Measurements from ENCODE around the gene HUS1.
A peak's percentile ranks its signal among the peaks of the same experiment; 100 is the strongest.
"Not testable (repeated sequence)": the region's sequence is repeated elsewhere in the genome, so short reads cannot be mapped to it uniquely, and the experiment has no call there.

Gene HUS1

GRCh38 chr7:47943676-47944474 is 35.5 kb downstream of the HUS1 start:
- DNase-seq: no peak

- not testable (repeated sequence) for DNase-seq
These were observed 36.8 kb downstream of the HUS1 start for GRCh38 chr7:47942651-47943050.

- no peak for DNase-seq
These were observed 37.3 kb downstream of the HUS1 start for GRCh38 chr7:47942132-47942531.

DNA sequence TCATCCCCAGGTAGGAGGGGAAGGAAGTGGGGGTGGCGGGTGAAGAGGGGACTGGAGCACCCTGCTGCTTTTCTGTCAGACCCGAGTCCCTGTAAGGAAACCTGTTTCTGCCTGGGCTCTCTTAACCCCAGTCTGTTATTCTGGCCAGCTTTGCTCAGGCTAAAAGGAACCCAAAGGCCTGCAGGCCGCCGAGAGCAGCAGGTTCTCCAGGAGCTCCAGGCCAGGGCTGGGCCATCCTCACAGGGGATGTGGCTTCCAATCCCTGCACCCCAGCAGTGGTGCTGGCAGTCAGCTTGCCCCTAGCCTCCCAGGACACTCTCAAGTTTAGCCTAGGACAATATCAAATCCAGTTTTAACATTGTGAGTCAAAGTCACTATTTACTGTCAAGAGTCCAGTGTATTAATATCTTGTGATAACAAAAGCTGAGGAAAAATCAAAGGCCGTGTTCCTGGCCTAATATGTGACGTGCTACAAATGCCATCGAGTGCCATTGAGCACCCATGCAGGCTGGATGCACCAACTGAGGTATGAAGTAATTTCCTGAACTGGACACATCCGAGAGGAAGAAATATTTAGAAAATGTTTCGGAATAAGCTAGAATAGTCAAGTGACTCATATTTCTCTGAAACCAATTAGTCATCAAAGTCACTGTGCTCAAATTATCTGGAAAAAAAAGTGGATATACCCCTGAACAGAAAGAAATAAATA is 38.1 kb downstream of the HUS1 start:
- no peak for DNase-seq

DNA sequence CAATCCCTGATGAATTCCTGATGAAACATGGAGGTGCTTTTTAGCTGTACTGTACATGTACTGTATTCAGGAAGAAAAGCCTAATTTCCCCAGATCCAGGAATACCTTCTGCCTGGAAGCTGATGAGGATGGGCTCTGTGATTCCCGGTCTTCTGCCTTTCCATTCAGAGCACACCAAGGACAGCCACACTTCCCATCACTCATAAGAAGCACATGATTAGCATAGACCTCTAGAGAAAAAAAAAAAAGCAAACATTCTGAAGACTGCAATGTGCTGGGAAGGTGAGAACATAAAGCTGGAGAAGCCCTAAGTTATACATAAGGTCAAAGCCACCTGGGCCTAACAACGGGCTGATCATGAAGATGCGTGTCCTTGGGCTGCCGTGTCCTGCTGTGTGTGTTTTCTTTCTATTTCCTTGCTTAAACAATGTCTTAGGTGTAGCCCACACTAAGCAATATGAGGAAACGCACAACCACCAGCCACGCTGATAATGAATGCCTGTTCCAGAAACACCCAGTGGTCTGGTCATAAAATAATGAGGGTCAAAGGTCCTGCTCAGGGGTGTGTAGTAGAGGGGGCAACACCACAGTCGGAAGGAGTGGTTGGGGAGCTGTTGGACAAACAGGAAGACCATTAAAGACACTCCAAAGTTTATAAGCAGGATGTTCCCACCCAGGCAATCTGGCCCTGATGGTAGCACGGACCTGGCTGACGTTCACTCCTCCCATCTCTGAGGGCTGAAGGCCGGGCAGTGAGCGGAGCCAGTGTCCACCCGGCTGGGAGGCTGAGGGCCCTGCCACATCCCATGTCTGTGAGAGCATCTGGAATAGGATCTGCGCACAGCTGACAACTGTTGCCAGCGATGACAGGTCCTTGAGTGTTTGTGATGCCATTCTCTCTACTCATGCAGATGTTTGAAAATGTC is 39.1 kb downstream of the HUS1 start:
- DNase-seq: no peak

DNA sequence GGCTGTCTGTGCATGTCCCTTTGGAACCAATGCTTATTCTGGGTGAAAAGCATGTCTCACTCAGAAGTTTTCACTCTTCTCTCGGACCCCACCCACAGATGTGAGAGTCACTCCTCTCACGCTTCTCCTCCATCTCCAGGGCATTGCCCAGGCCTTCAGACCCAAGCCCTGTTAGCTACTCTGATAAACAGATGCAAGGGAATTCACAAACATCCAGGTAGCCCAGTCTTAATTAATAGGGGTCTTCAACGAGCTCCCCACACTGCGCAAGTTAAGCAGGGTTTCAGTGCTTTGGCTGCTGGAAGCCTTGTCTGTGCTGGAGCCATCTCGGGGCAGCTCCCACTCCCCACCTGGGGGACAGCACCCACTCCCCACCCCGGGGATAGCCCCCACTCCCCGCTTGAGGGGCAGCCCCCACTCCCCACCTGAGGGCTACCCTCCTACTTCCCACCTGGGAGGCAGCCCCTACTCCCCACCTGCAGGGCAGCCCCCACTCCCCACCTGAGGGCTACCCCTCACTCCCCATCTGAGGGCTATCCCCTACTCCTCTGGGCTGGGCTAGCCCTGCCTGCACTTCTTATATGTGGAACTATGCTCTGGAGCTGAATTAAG is 39.9 kb downstream of the HUS1 start:
- DNase-seq: no peak

DNA sequence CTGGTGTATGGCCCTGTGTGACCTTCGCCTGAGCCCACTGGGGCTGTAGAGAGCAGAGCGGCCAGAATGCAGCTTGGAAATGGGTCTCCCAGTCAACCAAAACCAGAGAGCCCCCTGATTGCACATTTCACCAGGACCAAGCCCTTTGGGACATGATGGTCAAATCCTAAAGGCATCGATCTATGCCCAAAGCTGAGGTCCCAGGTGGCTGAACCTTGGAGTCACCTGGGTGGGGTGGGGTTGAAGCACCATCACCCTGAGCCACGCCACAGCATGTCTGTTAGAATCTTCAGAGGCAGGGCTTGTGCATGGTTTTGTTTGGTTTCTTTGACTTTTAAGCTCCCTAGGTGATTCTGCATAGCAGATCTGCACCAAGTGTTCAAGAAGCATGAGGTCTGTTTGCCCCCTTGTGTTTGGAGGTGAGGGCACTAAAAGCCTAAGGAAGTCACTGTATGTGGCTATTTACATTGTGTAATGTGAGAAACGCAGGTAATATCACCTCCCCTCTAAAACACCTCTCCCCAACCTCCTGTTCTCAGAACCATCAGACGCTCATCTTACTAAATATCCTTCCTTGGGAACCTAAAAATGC is 40.7 kb downstream of the HUS1 start:
- no peak for DNase-seq

GRCh38 chr7:47937711-47938573 is 41.5 kb downstream of the HUS1 start:
- peak; percentile 16 for DNase-seq

GRCh38 chr7:47937065-47937687 is 42.2 kb downstream of the HUS1 start:
- peak; percentile 84 for DNase-seq

- no peak for DNase-seq
These were observed 43.1 kb downstream of the HUS1 start for GRCh38 chr7:47936323-47936722.

DNA sequence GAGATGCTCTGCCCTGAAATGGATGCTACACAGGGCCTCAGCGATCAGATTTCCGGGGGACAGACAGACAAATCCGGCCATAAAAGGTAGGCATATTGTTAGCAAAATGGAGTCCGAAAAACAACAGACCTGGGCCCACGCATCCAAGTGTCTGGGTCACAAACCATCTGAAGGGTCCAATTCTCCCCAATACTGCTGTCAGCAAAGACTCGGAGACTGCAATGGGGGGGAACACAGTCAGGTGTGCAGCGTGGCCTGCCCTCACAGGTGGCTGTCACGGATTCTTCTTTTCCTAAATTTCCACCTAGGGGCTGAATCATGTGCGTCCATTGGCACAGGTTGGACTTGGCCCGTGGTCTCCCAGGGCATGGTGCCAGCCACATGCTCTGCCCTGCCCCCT is 44.1 kb downstream of the HUS1 start:
- DNase-seq: no peak

DNA sequence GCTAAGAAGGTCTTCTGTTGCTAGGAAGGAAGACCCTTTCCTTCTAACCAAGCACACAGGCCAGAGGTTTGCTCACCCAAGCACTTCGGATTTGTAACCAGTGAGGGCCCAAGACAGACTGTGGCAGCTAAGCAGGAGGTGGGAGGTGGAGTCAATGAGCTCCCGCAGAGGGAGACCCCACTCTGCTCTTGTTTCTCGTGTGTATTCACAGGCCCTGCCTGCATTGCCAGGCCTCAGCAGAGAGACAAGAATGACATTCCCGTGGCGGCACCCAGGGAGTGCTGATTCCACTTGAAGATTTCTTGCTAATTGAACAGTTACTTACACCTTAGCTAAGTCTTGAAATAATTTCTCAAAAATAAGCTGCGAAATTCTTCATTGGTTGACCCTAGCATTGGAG is 44.6 kb downstream of the HUS1 start:
- DNase-seq: no peak

DNA sequence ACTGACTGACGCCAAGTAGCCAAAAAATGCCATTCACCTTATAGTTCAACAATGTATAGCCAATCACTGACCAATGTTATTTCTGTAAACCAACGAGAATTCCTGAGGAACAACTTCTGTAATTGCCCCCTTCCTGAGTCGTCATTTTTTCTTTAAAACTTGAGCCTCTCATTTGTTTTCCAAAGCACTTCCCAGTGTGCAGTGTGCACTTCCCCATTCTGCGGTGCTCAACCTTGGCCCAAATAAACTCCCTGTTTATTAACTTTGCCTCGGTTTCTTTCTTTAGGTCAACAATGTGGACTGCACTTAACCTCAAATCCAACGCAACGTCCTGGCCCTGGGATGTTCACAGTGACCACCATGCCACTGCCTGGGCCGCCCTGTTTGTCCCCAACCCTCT is 46.2 kb downstream of the HUS1 start:
- DNase-seq: no peak

- no peak for DNase-seq
These were observed 46.9 kb downstream of the HUS1 start for GRCh38 chr7:47932466-47933037.

GRCh38 chr7:47932016-47932415 is 47.4 kb downstream of the HUS1 start:
- no peak for DNase-seq

DNA sequence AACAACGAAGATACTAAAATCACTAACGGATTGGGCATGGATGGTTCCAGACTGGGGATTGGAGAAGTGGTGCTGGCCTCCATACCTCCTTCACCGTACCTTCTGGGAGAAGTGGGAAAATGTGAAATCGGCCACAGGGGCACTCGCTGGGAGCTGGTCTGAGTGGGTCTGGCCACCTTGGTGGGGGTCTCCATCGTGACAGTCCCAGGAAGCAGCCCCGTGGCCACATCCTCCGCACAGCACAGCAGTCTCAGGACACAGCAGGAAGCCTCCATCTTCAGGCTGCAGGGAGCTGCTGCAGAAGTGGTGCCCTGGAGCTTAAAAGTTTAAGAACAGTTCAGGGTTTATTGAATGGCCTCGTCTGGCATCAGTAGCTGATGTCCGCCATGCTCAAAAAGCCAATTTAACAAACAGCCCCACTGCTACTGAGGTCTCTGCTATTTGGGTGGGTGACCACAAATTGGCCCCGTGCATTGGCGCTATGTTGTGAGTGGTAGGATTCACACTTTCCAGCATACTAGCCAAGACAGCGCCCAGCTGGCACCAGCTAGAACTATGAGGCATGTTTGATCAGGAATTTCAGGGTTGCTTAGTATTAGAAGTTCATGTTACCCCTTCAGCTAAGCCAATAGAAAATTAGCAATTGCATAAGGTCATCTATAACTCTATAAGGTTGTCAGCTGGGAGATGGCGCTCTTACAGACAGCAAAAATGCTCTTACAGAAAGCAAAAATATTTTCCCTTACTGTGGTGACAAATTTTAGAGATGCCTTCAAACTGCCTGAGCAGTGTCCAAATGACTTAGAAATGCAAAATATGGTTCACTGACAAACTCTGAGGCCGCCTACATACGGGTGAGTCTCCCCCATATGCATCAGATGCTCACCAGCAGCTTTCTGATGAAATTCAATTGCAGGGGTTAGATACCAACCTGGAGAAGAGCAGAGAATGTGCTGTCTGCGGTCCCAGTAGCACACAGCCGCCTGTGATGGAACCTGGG is 48.1 kb downstream of the HUS1 start:
- no peak for DNase-seq

DNA sequence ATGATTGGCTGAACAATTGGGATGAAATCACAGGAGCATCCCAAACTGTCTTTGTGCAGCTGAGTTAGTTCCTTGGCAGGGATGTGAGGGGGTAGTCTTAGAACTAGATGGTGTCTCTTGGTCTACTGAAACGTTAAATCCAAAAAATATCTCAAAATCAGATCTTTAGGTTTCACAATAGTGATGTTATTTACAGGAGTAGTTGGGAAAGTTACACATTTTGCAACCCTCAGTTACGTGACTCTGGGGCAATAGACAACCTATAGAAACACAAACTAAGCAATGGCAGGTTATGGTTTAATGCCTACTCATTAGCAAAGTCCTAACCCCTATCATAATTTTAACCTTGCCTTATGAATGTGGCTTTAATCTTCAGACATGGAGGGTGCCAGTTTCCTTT is 55.1 kb downstream of the HUS1 start:
- DNase-seq: no peak

DNA sequence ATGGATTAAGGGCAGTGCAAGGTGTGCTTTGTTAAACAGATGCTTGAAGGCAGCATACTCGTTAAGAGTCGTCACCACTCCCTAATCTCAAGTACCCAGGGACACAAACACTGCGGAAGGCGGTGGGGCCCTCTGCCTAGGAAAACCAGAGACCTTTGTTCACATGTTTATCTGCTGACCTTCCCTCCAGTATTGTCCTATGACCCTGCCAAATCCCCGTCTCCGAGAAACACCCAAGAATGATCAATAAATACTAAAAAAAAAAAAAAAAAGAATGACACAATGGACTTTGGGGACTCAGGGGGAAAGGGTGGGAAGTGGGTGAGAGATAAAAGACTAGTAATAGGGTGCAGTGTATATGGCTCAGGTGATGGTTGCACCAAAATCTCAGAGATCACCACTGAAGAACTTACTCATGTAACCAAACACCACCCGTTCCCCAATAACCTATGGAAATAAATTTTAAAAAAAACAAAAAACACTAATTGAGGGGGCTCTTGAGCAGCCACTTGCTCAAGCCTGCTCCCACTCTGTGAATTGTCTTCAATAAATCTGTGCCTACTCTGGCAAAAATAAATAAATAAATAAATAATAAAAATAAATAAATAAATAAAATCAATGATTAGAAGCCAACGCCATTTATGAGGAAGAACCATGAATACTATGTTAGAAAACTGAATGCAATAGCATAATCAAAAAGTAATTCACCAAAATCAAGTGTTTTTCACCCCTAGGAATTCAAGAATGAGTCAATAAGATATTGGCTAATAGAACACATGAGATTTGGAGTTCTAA is 56.1 kb downstream of the HUS1 start:
- not testable (repeated sequence) for DNase-seq
